Measurements from ENCODE around the gene CAPN9. TPM values are rescaled to one million over a fixed set of nuclear protein-coding genes. Genes with fewer than 3 reads are reported as not detected.

CAPN9 gene
- total RNA-seq, 1 donor from 2014 or later, result 0.14 TPM

- DNase-seq, result no peak
- Histone ChIP-seq H3K27ac (replicated peaks) (peak overlapping the region; percentile 91), H3K36me3 (no peaks in the 10 kb centered on the region), H3K9me3 (replicated peaks) (no peaks in the 10 kb centered on the region), H3K4me3 (no peak overlapping the region), H3K4me1 (peaks cover 66% of the 10 kb centered on the region), H3K27me3 (ENCODE audit: low read depth) (no peaks in the 10 kb centered on the region)
- intact Hi-C loops (cut with micrococcal nuclease), result no loop called here
- TF ChIP-seq CTCF (IDR thresholded peaks at IDR 0.05; ENCODE audit: borderline replicate concordance), result no peak
These were observed 74.2 kb downstream of the CAPN9 start for GRCh38 chr1:230821346-230821745.

- intact Hi-C loops (cut with micrococcal nuclease), result no loop called here
- Histone ChIP-seq H3K4me3 (no peak overlapping the region), H3K27ac (replicated peaks) (peak overlapping the region; percentile 91), H3K27me3 (ENCODE audit: low read depth) (no peaks in the 10 kb centered on the region), H3K4me1 (peaks cover 74% of the 10 kb centered on the region), H3K36me3 (no peaks in the 10 kb centered on the region), H3K9me3 (replicated peaks) (no peaks in the 10 kb centered on the region)
- peak; percentile 40 for DNase-seq
- TF ChIP-seq CTCF (IDR thresholded peaks at IDR 0.05; ENCODE audit: borderline replicate concordance), result no peak
These were observed 74.9 kb downstream of the CAPN9 start for GRCh38 chr1:230822092-230822581.

- H3K27me3 ChIP-seq (ENCODE audit: low read depth), result no peaks in the 10 kb centered on the region
- peak; percentile 54 for DNase-seq
- peaks cover 87% of the 10 kb centered on the region for H3K4me1 ChIP-seq
- no peak overlapping the region for H3K4me3 ChIP-seq
- intact Hi-C loops (cut with micrococcal nuclease), result no loop called here
- no peaks in the 10 kb centered on the region for H3K9me3 ChIP-seq (replicated peaks)
- H3K36me3 ChIP-seq, result no peaks in the 10 kb centered on the region
- peak overlapping the region; percentile 91 for H3K27ac ChIP-seq (replicated peaks)
- no peak for TF ChIP-seq CTCF (IDR thresholded peaks at IDR 0.05; ENCODE audit: borderline replicate concordance)
These were observed 76.2 kb downstream of the CAPN9 start for GRCh38 chr1:230823426-230823825.

- no peaks in the 10 kb centered on the region for H3K27me3 ChIP-seq (ENCODE audit: low read depth)
- TF ChIP-seq CTCF (IDR thresholded peaks at IDR 0.05; ENCODE audit: borderline replicate concordance), result no peak
- DNase-seq, result no peak
- peak overlapping the region; percentile 91 for H3K27ac ChIP-seq (replicated peaks)
- H3K36me3 ChIP-seq, result no peaks in the 10 kb centered on the region
- intact Hi-C loops (cut with micrococcal nuclease), result no loop called here
- H3K4me1 ChIP-seq, result peaks cover 88% of the 10 kb centered on the region
- H3K9me3 ChIP-seq (replicated peaks), result no peaks in the 10 kb centered on the region
- no peak overlapping the region for H3K4me3 ChIP-seq
These were observed 76.8 kb downstream of the CAPN9 start for GRCh38 chr1:230823931-230824381.

- H3K4me1 ChIP-seq, result peaks cover 88% of the 10 kb centered on the region
- H3K4me3 ChIP-seq, result no peak overlapping the region
- peak overlapping the region; percentile 91 for H3K27ac ChIP-seq (replicated peaks)
- H3K27me3 ChIP-seq (ENCODE audit: low read depth), result no peaks in the 10 kb centered on the region
- intact Hi-C loops (cut with micrococcal nuclease), result no loop called here
- no peak for DNase-seq
- no peaks in the 10 kb centered on the region for H3K36me3 ChIP-seq
- no peaks in the 10 kb centered on the region for H3K9me3 ChIP-seq (replicated peaks)
- TF ChIP-seq CTCF (IDR thresholded peaks at IDR 0.05; ENCODE audit: borderline replicate concordance), result no peak
These were observed 77.3 kb downstream of the CAPN9 start for GRCh38 chr1:230824551-230824918.
